Measurements from ENCODE around the gene SECISBP2.

Gene SECISBP2

GRCh38 chr9:89349607-89350006 is 31.3 kb downstream of the SECISBP2 start:
- DNase-seq, result no peak

GRCh38 chr9:89350988-89351557 is 32.8 kb downstream of the SECISBP2 start:
- no peak for DNase-seq

- no peak for DNase-seq
Observed at GRCh38 chr9:89351584-89352300, 33.4 kb downstream of the SECISBP2 start.

- DNase-seq, result no peak
Observed at GRCh38 chr9:89352451-89352850, 34.2 kb downstream of the SECISBP2 start.

GRCh38 chr9:89352874-89353649 is 34.8 kb downstream of the SECISBP2 start:
- no peak for DNase-seq

- no peak for DNase-seq
Observed at GRCh38 chr9:89353989-89354388, 35.7 kb downstream of the SECISBP2 start.

GRCh38 chr9:89354471-89354870 is 36.2 kb downstream of the SECISBP2 start:
- DNase-seq, result no peak

- DNase-seq, result no peak
Observed at GRCh38 chr9:89356782-89357181, 38.5 kb downstream of the SECISBP2 start.

GRCh38 chr9:89357331-89358197 is 39.3 kb downstream of the SECISBP2 start:
- no peak for DNase-seq

- no peak for DNase-seq
Observed at GRCh38 chr9:89358376-89358916, 40.1 kb downstream of the SECISBP2 start.

GRCh38 chr9:89358985-89359384 is 40.7 kb downstream of the SECISBP2 start:
- no peak for DNase-seq

GRCh38 chr9:89359751-89360261 is 41.5 kb downstream of the SECISBP2 start:
- DNase-seq, result no peak

- no peak for DNase-seq
Observed at GRCh38 chr9:89360465-89360864, 42.2 kb downstream of the SECISBP2 start.

- DNase-seq, result no peak
Observed at GRCh38 chr9:89361031-89361430, 42.7 kb downstream of the SECISBP2 start.

GRCh38 chr9:89361816-89362646 is 43.7 kb downstream of the SECISBP2 start:
- no peak for DNase-seq

- no peak for DNase-seq
Observed at GRCh38 chr9:89362647-89363310, 44.5 kb downstream of the SECISBP2 start.

GRCh38 chr9:89363311-89363670 is 45.0 kb downstream of the SECISBP2 start:
- DNase-seq, result no peak

GRCh38 chr9:89363921-89364665 is 45.8 kb downstream of the SECISBP2 start:
- no peak for DNase-seq

- DNase-seq, result no peak
Observed at GRCh38 chr9:89364666-89365531, 46.6 kb downstream of the SECISBP2 start.
